IMR-90 (cell line): ENCODE measurements around the gene COA6. TPM values are rescaled to one million over a fixed set of nuclear protein-coding genes. Genes with fewer than 3 reads are reported as not detected.

ENCODE experiments used
- ATAC-seq: fragments of 200-7000 bp; cut with Tn5 transposase; 2 replicates; pipeline ENCODE4 v1.9.1; 2020; ENCODE audit warnings: low read depth, mild to moderate bottlenecking, moderate library complexity
- BruUV-seq: library from RNA; stranded (reverse); fragments of 400-500 nt; replicated peaks from 2 replicates; lab custom pipeline; 2021; lab: Mats Ljungman, UMichigan
- CTCF ChIA-PET: fragments of 300-600 bp; formaldehyde crosslinking; extraction: SDS; loops from one replicate; lab custom pipeline; 2021; ENCODE audit warnings: antibody characterized with exemption; lab: Yijun Ruan, JAX
- POLR2A ChIA-PET: fragments of 300-600 bp; sonication (Branson Sonifier 250); formaldehyde crosslinking; loops from one replicate; lab custom pipeline; 2022; ENCODE audit warnings: antibody characterized with exemption; ENCODE audit not compliant: unreplicated experiment; lab: Charles Lee
- DNase-seq: peaks from one replicate; pipeline ENCODE4 v3.0.0; 2013
- H2AFZ ChIP-seq: replicated peaks from 2 replicates; pipeline ENCODE3; 2013; ENCODE audit warnings: low read length, mild to moderate bottlenecking; ENCODE audit not compliant: poor library complexity
- H2AK5ac ChIP-seq: 2 replicates; pipeline ENCODE4 v1.6.1; 2013; ENCODE audit warnings: low read depth, low read length, inconsistent platforms
- H2AK9ac ChIP-seq: replicated peaks from 2 replicates; pipeline ENCODE3; 2013; ENCODE audit warnings: mild to moderate bottlenecking, low read depth, low read length, moderate library complexity; ENCODE audit not compliant: poor library complexity
- H2BK120ac ChIP-seq: 2 replicates; pipeline ENCODE4 v1.6.1; 2013; ENCODE audit warnings: low read depth, low read length, inconsistent platforms
- H2BK15ac ChIP-seq: 3 replicates; pipeline ENCODE4 v1.6.1; 2013; ENCODE audit warnings: low read depth, low read length, inconsistent platforms
- H2BK20ac ChIP-seq: 2 replicates; pipeline ENCODE4 v1.6.1; 2013; ENCODE audit warnings: low read depth, mild to moderate bottlenecking, inconsistent platforms, low read length, moderate library complexity
- H2BK5ac ChIP-seq: 2 replicates; pipeline ENCODE4 v1.6.1; 2013; ENCODE audit warnings: mild to moderate bottlenecking, low read depth, low read length, inconsistent platforms; ENCODE audit not compliant: poor library complexity, severe bottlenecking
- H3K14ac ChIP-seq: replicated peaks from 2 replicates; pipeline ENCODE4 v1.6.1; 2013; ENCODE audit warnings: low read depth, low read length, inconsistent platforms
- H3K18ac ChIP-seq: 2 replicates; pipeline ENCODE4 v1.6.1; 2013; ENCODE audit warnings: low read depth, low read length, control low read depth
- H3K23ac ChIP-seq: 2 replicates; pipeline ENCODE4 v1.6.1; 2013; ENCODE audit warnings: low read depth, low read length, inconsistent platforms
- H3K27ac ChIP-seq: 2 replicates; pipeline ENCODE4 v1.5.1; 2013; ENCODE audit warnings: mild to moderate bottlenecking, control low read depth, low read length; ENCODE audit not compliant: insufficient read depth
- H3K27me3 ChIP-seq: 2 replicates; pipeline ENCODE4 v1.6.1; 2013; ENCODE audit warnings: low read length; ENCODE audit not compliant: control insufficient read depth, insufficient read depth
- H3K36me3 ChIP-seq: 2 replicates; pipeline ENCODE4 v1.6.1; 2013; ENCODE audit warnings: low read length, mixed read lengths; ENCODE audit not compliant: control insufficient read depth, insufficient read depth
- H3K4ac ChIP-seq: 2 replicates; pipeline ENCODE4 v1.6.1; 2013; ENCODE audit warnings: low read depth, low read length, inconsistent platforms
- H3K4me1 ChIP-seq: 2 replicates; pipeline ENCODE4 v1.6.1; 2013; ENCODE audit warnings: low read length, mixed read lengths; ENCODE audit not compliant: control insufficient read depth, insufficient read depth
- H3K4me2 ChIP-seq: 2 replicates; pipeline ENCODE4 v1.6.1; 2013; ENCODE audit warnings: low read depth, mild to moderate bottlenecking, control low read depth, low read length, moderate library complexity
- H3K4me3 ChIP-seq: 2 replicates; pipeline ENCODE4 v1.5.1; 2013; ENCODE audit warnings: low read depth, mild to moderate bottlenecking, control low read depth, low read length, moderate library complexity; ENCODE audit not compliant: insufficient read depth
- H3K56ac ChIP-seq: 2 replicates; pipeline ENCODE4 v1.6.1; 2013; ENCODE audit warnings: low read length, inconsistent platforms; ENCODE audit not compliant: insufficient read depth; ENCODE audit errors: extremely low read depth
- H3K79me1 ChIP-seq, 2 experiments: 2 replicates each; pipeline ENCODE4 v1.6.1; 2013; ENCODE audit warnings: low read length in 2 of 2, inconsistent platforms in 1 of 2, low read depth in 1 of 2
- H3K9ac ChIP-seq: 2 replicates; pipeline ENCODE4 v1.6.1; 2013; ENCODE audit warnings: low read depth, low read length, control low read depth
- H3K9me1 ChIP-seq: 2 replicates; pipeline ENCODE4 v1.6.1; 2013; ENCODE audit warnings: low read length, inconsistent platforms; ENCODE audit not compliant: insufficient read depth
- H3K9me3 ChIP-seq: 2 replicates; pipeline ENCODE4 v1.6.1; 2013; ENCODE audit warnings: low read length; ENCODE audit not compliant: control insufficient read depth, insufficient read depth
- H4K20me1 ChIP-seq: 2 replicates; pipeline ENCODE4 v1.6.1; 2013; ENCODE audit warnings: low read length, inconsistent platforms; ENCODE audit not compliant: insufficient read depth
- H4K5ac ChIP-seq: 2 replicates; pipeline ENCODE4 v1.6.1; 2013; ENCODE audit warnings: mild to moderate bottlenecking, low read depth, low read length, control low read depth
- H4K8ac ChIP-seq, 2 experiments: 2 replicates each; pipeline ENCODE4 v1.6.1; 2013; ENCODE audit warnings: low read depth in 2 of 2, low read length in 2 of 2, control low read depth in 1 of 2, inconsistent platforms in 1 of 2
- H4K91ac ChIP-seq: 2 replicates; pipeline ENCODE4 v1.6.1; 2013; ENCODE audit warnings: low read depth, low read length, inconsistent platforms; ENCODE audit not compliant: insufficient read depth
- BHLHE40 ChIP-seq: fragments of 150-350 bp; IDR thresholded peaks from 2 replicates; pipeline ENCODE4 v1.6.1; 2016; ENCODE audit warnings: mild to moderate bottlenecking, low read depth, low read length
- CEBPB ChIP-seq: IDR thresholded peaks from 2 replicates; pipeline ENCODE4 v1.6.1; 2012; ENCODE audit warnings: low read depth, low read length, improper control_type of control experiment
- CHD1 ChIP-seq: IDR thresholded peaks from 2 replicates; pipeline ENCODE4 v1.6.1; 2012; ENCODE audit warnings: low read depth, low read length, improper control_type of control experiment
- CTCF ChIP-seq: conservative IDR thresholded peaks from 2 replicates; pipeline ENCODE4 v1.5.1; 2012; ENCODE audit warnings: mild to moderate bottlenecking, low read depth, low read length, improper control_type of control experiment
- MAFK ChIP-seq: IDR thresholded peaks from 2 replicates; pipeline ENCODE4 v1.6.1; 2012; ENCODE audit warnings: low read depth, low read length, improper control_type of control experiment
- MAZ ChIP-seq: IDR thresholded peaks from 2 replicates; pipeline ENCODE4 v1.6.1; 2012; ENCODE audit warnings: low read depth, mild to moderate bottlenecking, low read length, improper control_type of control experiment, moderate library complexity, borderline replicate concordance
- MXI1 ChIP-seq: IDR thresholded peaks from 2 replicates; pipeline ENCODE4 v1.6.1; 2012; ENCODE audit warnings: low read depth, mild to moderate bottlenecking, low read length, moderate library complexity, borderline replicate concordance
- NFE2L2 ChIP-seq: fragments of 150-350 bp; IDR thresholded peaks from 2 replicates; pipeline ENCODE4 v1.6.1; 2016; ENCODE audit warnings: low read depth, mild to moderate bottlenecking, low read length
- POLR2A ChIP-seq: IDR thresholded peaks from 2 replicates; pipeline ENCODE4 v1.6.1; 2012; ENCODE audit warnings: mild to moderate bottlenecking, low read depth, low read length
- RAD21 ChIP-seq: IDR thresholded peaks from 2 replicates; pipeline ENCODE4 v1.6.1; 2012; ENCODE audit warnings: low read length, improper control_type of control experiment
- RCOR1 ChIP-seq: IDR thresholded peaks from 2 replicates; pipeline ENCODE4 v1.6.1; 2012; ENCODE audit warnings: mild to moderate bottlenecking, low read length, improper control_type of control experiment; ENCODE audit not compliant: insufficient replicate concordance
- RFX5 ChIP-seq: IDR thresholded peaks from 2 replicates; pipeline ENCODE4 v1.8.0; 2012; ENCODE audit warnings: low read depth, mild to moderate bottlenecking, low read length, moderate library complexity
- SMC3 ChIP-seq: fragments of 150-350 bp; IDR thresholded peaks from 2 replicates; pipeline ENCODE4 v1.6.1; 2016; ENCODE audit warnings: low read depth, mild to moderate bottlenecking, antibody characterized with exemption, low read length, moderate library complexity
- WGBS, 2 experiments: methylation state at CpG; one replicate each; pipeline versions ENCODE4 v1.1.5 to v1.1.7; 2013; ENCODE audit warnings: missing lambda C conversion rate in 2 of 2; ENCODE audit not compliant: insufficient read length in 1 of 2; ENCODE audit errors: extremely low coverage in 2 of 2; 5-methylcytosine and 5-hydroxymethylcytosine counted together
- dilution Hi-C: fragments of 300-500 bp; cut with HindIII; formaldehyde crosslinking; loops from one replicate; pipeline ENCODE4 v1.14.3; 2018; ENCODE audit warnings: low sequenced_read_pairs; ENCODE audit not compliant: unreplicated experiment
- in situ Hi-C: fragments of 300-500 bp; cut with MboI; formaldehyde crosslinking; loops from 3 replicates; pipeline ENCODE4 v1.14.3; 2019; ENCODE audit warnings: low sequenced_read_pairs, inconsistent platforms, mixed read lengths
- intact Hi-C: fragments of 100-400 bp; cut with micrococcal nuclease; formaldehyde crosslinking; loops from 2 replicates; pipeline ENCODE4 v1.10.0; 2022
- polyA plus RNA-seq, 3 experiments: library from polyadenylated mRNA; depleted of rRNA; stranded (reverse); fragments of >200 nt; gene quantifications; 2 replicates each; pipeline ENCODE4 v1.2.3, GENCODE V29; 2012; ENCODE audit warnings: low replicate concordance in 1 of 3
- total RNA-seq: library from RNA; depleted of rRNA; stranded (reverse); fragments of >200 nt; gene quantifications from 2 replicates; pipeline ENCODE4 v1.2.3, GENCODE V29; 2012
- TF ChIP-seq, protein P1 (sequence below): fragments of 150-350 bp; IDR thresholded peaks from 2 replicates; pipeline ENCODE4 v1.6.1; 2016; ENCODE audit warnings: low read depth, mild to moderate bottlenecking, low read length, moderate library complexity, borderline replicate concordance

COA6 gene
- total and polyA plus RNA-seq, 2 of the 4 experiments (the other 2 are of a cell fraction), result 6.8 to 14.3 TPM

DNA sequence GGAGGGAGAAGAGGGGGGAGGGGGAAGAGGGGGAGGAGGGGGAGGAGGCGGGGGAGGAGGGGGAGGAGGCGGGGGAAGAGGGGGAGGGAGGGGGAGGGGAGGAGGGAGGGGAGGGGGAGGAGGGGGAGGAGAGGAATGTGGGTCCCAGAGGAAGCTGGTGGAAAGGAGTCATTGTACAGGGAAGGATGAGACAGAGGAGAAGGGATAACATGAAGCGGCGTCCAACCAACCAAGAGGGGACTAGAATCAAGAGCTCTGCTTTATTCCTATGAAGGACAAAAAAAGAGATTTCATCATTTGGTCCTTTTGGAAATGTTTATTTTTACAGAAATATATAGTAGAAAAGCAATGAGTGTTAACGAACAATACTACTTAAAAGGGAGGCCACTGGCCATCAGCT lies 24.5 kb downstream of the COA6 start:
- CTCF ChIA-PET, result no interaction called here
- POLR2A ChIA-PET, result interaction anchor here (0.6 kb wide), 1 partner anchor 1446 kb away, joined by 5 read pairs; no protein-coding TSS in a partner anchor

More for the DNA sequence above, 24.5 kb downstream of the COA6 start:
- H2AK5ac ChIP-seq, result no peak overlapping the region
- H2BK120ac ChIP-seq, result no peak overlapping the region
- TF ChIP-seq MXI1 (no peak), SMC3 (no peak), POLR2A (no peak), BHLHE40 (no peak), RCOR1 (no peak), RFX5 (no peak), MAFK (no peak), CTCF (no peak), NFE2L2 (no peak), MAZ (no peak), RAD21 (no peak), CHD1 (no peak), CEBPB (no peak)
- TF ChIP-seq, protein P1, sequence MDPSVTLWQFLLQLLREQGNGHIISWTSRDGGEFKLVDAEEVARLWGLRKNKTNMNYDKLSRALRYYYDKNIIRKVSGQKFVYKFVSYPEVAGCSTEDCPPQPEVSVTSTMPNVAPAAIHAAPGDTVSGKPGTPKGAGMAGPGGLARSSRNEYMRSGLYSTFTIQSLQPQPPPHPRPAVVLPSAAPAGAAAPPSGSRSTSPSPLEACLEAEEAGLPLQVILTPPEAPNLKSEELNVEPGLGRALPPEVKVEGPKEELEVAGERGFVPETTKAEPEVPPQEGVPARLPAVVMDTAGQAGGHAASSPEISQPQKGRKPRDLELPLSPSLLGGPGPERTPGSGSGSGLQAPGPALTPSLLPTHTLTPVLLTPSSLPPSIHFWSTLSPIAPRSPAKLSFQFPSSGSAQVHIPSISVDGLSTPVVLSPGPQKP, result no peak
- H2BK15ac ChIP-seq, result no peak overlapping the region
- H3K23ac ChIP-seq, result no peak overlapping the region
- no peaks in the 10 kb centered on the region for H4K20me1 ChIP-seq
- H3K4ac ChIP-seq, result no peak overlapping the region
- H3K79me1 ChIP-seq, result no peaks in the 10 kb centered on the region
- H3K18ac ChIP-seq, result no peak overlapping the region
- H3K9me1 ChIP-seq, result peaks cover 3% of the 10 kb centered on the region; the same call in 1 of the 2 replicates
- H4K8ac ChIP-seq, result no peak overlapping the region
- ATAC-seq (no peak), DNase-seq (no peak)
- H3K4me3 ChIP-seq, result no peak overlapping the region
- no peaks in the 10 kb centered on the region for H3K36me3 ChIP-seq
- no peak overlapping the region for H4K91ac ChIP-seq
- dilution Hi-C loops (no loop called here), intact Hi-C loops (no loop called here), in situ Hi-C loops (no loop called here)
- H4K5ac ChIP-seq, result no peak overlapping the region
- H2BK20ac ChIP-seq, result no peak overlapping the region
- no peak overlapping the region for H3K4me2 ChIP-seq
- H2AFZ ChIP-seq, result no peak overlapping the region
- no peaks in the 10 kb centered on the region for H3K27me3 ChIP-seq
- H3K14ac ChIP-seq, result no peak overlapping the region
- no CpG with 5 or more reads among the region's 5 CpGs for WGBS, 2 experiments
- no peak overlapping the region for H2AK9ac ChIP-seq
- no peak overlapping the region for H3K9ac ChIP-seq
- H3K27ac ChIP-seq, result no peak overlapping the region
- no peaks in the 10 kb centered on the region for H3K4me1 ChIP-seq
- no TSS peak for BruUV-seq
- H3K56ac ChIP-seq, result no peak overlapping the region
- H3K9me3 ChIP-seq, result no peaks in the 10 kb centered on the region
- no peak overlapping the region for H2BK5ac ChIP-seq
